NCI-H1048 (cell line): Measurements from ENCODE around the gene MRPL44.
"Not testable (repeated sequence)": the region's sequence is repeated elsewhere in the genome, so short reads cannot be mapped to it uniquely, and the experiment has no call there.

Experiments used
- DNase-seq: peaks from one replicate; lab custom pipeline; 2025; lab: John Stamatoyannopoulos, UW

Gene MRPL44

GRCh38 chr2:223971731-223972130, 14.5 kb downstream of the MRPL44 start:
- DNase-seq: no peak

DNA sequence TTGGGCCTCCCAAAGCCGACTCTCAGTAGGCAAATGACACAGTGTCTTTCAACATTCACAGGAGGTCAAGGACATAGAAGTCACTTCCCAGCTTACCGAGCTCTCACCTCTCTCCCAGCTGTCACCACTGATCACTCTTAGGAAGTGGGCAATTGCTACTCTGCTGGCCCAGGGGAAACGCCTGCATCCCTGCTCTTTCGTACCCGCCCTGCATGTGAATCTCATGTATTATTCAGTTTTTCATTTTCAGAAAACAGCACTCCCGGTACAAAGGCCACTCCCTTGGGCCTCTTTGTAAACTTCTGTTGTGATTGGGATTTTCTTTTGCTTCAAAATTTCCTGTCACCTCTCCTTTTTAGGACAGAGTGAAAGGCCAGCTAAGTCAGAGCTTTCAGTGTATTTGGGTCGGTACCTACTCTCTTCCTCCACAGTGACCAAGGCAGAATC, 15.4 kb downstream of the MRPL44 start:
- no peak for DNase-seq

DNA sequence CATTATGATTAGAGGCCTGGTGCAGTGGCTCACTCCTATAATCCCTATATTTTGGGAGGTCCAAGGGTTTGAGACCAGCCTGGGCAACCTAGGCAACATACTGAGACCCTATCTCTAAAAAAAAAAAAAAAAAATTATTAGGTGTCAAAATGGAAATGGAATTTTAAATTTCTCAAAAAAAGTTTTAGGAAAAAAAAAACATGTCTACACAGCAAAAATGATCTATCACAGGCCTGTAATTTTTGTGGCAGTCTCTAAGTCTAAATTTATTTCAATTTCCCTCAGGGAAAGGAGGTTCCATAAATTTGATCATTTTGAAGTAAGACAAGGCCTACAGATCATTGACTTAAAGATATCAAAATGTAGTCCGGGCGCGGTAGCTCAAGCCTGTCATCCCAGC, 16.3 kb downstream of the MRPL44 start:
- no peak for DNase-seq

- no peak for DNase-seq
Measured at GRCh38 chr2:223976635-223977226, 19.5 kb downstream of the MRPL44 start.

- DNase-seq: no peak
Measured at GRCh38 chr2:223978451-223978850, 21.2 kb downstream of the MRPL44 start.

DNA sequence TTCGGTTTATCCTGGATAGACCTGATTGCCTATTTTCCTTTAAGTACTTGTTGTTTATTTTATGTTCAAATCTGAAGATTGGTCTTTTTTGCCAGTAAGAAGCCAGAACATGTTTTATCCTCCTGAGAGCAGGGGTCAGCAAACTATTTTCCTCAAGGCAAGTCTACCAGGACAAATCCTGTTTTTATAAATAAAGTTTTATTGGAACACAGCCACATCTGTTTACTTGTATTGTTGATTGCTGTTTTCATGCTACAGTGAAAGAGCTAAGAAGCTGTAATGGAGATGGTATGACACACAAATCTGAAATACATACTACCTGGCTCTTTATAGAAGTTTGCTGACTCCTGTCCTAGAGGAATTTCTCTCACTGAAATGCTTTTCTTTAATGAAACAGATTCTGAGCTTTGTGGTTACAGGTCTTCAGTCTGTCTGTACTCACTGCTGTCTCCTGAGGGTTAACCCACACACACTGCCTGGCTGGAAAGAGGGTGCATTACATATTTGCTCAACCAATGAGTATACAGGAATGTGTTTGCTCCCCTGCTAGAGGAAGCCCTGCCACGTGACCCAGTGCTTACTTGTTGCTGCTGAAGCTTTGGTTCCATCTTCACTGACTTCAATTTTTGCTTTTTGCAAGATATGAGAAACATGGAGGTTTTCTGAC, 22.6 kb downstream of the MRPL44 start:
- no peak for DNase-seq

DNA sequence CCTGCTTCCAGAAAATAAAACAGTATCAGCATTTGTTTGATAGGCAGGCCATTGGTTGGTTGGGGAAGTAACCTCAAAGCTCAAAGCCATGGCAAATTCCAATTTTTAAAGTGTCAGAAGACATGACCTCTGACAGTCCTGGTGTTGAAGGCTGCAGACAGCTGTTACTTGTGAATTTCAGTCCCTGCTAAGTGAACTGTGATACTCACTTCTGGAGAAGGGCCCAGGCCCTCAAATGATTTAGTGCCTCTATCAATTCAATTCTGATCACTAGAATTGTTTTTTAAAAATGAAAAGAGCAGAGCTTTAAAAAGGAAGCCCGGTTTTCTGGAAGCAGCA, 23.1 kb downstream of the MRPL44 start:
- no peak for DNase-seq

DNA sequence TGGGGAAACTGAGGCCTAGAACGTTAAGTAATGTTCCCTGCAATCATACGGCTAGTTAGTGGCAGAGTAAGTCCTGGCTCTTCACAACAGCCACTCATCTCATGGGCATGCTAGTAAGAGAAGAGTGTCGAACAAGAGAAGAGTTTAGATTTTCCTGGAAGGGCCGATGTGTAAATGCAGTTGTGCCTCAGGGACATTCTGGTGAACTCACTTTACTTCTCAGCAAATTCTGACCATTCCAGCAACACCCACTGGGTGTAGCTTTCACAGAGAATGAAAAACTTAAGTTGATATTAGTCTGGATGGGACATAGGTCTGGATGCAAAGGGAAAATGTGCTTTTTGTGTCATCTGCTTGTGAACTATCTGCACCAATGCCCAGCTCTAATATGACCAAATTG, 23.5 kb downstream of the MRPL44 start:
- DNase-seq: no peak

- DNase-seq: no peak
Measured at GRCh38 chr2:223981241-223981640, 24.0 kb downstream of the MRPL44 start.

- DNase-seq: no peak
Measured at GRCh38 chr2:223989206-223989855, 32.1 kb downstream of the MRPL44 start.

DNA sequence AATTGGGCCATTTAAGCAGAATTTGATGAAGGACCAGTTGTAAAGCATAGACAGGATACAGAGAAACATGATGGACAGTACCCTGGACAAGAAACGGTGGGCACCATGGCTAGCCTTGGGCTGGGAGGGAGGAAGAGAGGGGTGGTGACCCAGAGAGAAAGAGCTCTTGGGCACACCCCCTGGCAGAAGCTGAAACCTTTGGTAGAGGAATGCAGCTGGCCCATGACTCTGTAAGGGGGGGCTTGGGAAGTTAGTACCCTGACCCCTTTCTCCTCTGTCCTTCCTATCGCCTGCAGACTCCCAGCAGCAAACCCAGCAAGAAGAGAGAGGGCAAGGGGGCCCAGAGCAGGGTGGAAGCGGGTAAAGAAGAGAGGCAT, 32.6 kb downstream of the MRPL44 start:
- DNase-seq: no peak

DNA sequence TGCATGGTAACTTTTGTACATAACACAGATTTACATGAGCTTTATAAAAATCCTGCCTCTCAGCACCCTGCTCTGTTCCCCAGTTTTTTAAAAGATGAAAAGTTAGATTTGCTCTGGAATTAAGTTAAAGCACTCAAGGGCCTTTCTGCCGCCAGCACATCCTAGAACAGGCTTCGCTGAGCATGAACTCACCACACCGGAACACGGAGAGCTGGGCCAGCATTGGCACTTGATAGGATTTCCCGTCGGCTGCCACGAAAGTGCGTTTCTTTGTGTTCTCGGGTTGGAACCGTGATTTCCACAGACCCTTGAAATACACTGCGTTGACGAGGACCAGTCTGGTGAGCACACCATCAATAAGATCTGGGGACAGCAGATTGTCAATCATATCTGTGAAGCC, 34.3 kb downstream of the MRPL44 start:
- DNase-seq: no peak

- DNase-seq: no peak
Measured at GRCh38 chr2:223993634-223994232, 36.5 kb downstream of the MRPL44 start.

GRCh38 chr2:223994562-223995162, 37.4 kb downstream of the MRPL44 start:
- DNase-seq: no peak

DNA sequence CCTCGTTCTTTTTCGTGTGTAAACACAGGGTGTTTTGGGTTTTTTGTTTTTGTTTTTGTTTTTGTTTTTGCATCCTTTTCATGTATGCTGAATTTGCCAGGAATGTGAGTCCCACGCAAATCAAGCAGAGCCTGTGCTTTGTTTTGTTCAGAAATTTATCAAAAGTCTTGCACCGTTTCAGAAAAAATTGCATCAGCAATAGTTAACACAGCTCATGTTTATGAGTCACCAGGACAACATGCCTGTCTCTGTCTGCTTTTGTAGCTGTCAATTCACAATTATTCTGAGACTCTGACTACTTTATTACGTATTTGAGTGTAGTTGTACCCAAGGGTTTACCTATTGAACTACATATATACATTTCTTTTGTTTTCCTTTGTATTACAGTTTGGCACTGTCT, 38.3 kb downstream of the MRPL44 start:
- DNase-seq: no peak

DNA sequence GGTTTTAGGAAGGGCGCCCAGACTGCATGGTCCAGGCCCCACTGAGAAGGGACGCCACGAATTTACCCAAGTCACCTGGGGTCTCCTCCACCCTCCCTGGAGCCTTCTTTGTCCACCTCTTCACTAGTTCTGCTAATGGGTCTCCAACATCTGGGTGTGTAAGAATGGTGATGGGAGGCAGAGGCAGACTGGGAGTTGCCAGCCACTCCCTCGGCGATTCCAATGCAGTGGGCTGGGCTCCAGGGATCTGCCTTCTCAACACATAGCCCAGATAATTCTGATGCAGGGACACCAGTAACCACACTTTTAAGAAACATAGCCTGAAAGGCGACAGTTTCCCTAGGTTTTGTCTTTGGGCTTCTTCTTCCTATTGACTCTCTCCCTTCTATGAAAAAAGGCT, 39.1 kb downstream of the MRPL44 start:
- DNase-seq: no peak

- DNase-seq: no peak
Measured at GRCh38 chr2:223997938-223998337, 40.7 kb downstream of the MRPL44 start.

GRCh38 chr2:223998948-223999347, 41.7 kb downstream of the MRPL44 start:
- no peak for DNase-seq

DNA sequence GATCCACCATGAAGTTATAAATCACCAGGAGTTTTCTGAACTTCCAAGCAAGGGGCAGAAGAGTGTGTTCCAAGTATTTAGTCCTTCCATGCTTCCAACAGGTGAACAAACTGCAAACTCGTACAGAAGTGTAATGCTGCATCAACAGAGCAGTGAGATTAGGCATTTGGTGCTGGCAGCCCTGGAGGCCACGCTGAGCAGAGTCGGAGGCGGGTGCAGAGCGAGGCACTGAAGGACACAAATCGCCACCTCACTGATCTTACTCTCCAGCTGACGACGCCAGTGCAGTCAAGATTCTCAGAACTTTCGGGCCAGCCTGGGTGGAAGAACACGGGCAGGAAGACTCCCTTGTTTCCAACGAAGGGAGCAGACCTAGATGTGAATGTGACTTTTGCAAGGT, 42.6 kb downstream of the MRPL44 start:
- no peak for DNase-seq

DNA sequence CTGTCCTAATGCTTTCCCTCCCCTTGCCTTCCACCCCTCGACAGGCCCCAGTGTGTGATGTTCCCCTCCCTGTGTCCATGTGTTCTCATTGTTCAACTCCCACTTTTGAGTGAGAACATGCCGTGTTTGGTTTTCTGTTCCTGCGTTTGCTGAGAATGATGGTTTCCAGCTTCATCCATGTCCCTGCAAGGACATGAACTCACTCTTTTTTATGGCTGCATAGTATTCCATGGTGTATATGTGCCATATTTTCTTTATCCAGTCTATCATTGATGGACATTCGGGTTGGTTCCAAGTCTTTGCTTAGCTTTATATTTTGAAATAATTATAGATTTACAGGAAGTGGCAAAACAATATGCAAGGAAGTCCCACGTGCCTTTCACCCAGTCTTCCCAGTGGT, 43.4 kb downstream of the MRPL44 start:
- not testable (repeated sequence) for DNase-seq

GRCh38 chr2:224004105-224004695, 46.9 kb downstream of the MRPL44 start:
- DNase-seq: no peak

DNA sequence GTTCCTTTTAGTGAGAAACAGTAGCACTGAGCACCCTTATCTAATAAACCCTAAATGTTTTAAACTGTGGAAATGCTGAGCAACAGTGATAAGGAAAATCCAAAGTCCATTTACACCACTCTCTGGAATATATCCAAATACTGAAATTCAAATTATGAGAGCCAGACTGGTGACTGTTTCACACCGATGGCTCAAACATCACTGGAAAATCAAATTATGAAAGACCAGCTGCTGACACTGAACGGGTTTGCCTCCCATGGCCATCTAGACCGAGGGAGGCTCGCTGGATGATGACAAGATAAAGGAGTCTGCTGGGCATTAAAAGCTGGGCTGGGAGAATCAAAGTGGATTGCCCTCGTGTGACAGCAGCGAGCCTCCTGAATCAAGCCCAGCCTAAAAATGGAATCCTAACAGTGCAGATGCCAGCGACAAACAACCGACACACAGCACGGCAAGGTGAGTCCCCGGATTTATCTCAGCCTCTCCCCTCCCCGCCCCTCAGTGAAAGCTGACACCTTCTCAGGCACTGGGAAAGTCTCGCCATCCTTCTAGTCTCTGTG, 51.5 kb downstream of the MRPL44 start:
- DNase-seq: no peak
